MG63 (cell line): Measurements from ENCODE around the gene VTI1B. TPM values are rescaled to one million over a fixed set of nuclear protein-coding genes. Genes with fewer than 3 reads are reported as not detected.
A peak's percentile ranks its signal among the peaks of the same experiment; 100 is the strongest.
"Not testable (repeated sequence)": the region's sequence is repeated elsewhere in the genome, so short reads cannot be mapped to it uniquely, and the experiment has no call there.

ENCODE experiments used
- DNase-seq: peaks from one replicate; pipeline ENCODE4 v3.0.0-alpha.2; 2020
- H3K27me3 ChIP-seq: fragments of 250-450 bp; sonication (Bioruptor Pico); 2 replicates; pipeline ENCODE4 v1.5.1; 2020; ENCODE audit warnings: mild to moderate bottlenecking, moderate library complexity
- H3K36me3 ChIP-seq: fragments of 250-450 bp; sonication (Bioruptor Pico); 2 replicates; pipeline ENCODE4 v1.5.1; 2020; ENCODE audit warnings: mild to moderate bottlenecking, moderate library complexity
- H3K4me3 ChIP-seq: fragments of 250-450 bp; sonication (Bioruptor Pico); 2 replicates; pipeline ENCODE4 v1.5.1; 2020; ENCODE audit warnings: mild to moderate bottlenecking, moderate library complexity
- H3K9me3 ChIP-seq: fragments of 250-450 bp; sonication (Bioruptor Pico); 2 replicates; pipeline ENCODE4 v1.5.1; 2020; ENCODE audit warnings: mild to moderate bottlenecking, moderate library complexity
- total RNA-seq: library from RNA; depleted of rRNA; stranded (reverse); fragments of >200 nt; shearing (Covaris generic); gene quantifications from 2 replicates; pipeline ENCODE4 v1.2.3, GENCODE V29; 2014; ENCODE audit warnings: low replicate concordance

The VTI1B gene
- total RNA-seq, 1 experiment from 2014 or later, result 46.6 TPM

GRCh38 chr14:67646131-67646530 lies 28.3 kb downstream of the VTI1B start:
- Histone ChIP-seq H3K27me3 (no peaks in the 10 kb centered on the region), H3K36me3 (peaks cover 4% of the 10 kb centered on the region)
- no peak for DNase-seq

DNA sequence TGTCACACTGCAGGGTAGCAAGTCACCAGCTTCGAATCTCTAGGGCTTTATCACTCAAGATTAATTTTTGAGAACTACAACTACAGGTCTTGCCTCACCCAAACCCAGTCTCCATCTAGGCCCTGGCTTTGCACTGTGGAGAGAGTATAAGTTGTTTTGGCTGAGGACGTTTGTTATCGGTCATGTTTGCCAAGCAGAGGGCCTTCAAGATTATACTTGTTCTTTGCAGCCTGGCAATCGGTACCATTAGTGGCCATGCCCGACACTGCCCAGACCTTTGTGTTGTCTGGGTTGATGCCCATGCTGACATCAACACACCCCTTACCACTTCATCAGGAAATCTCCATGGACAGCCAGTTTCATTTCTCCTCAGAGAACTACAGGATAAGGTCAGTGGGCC lies 29.0 kb downstream of the VTI1B start:
- Histone ChIP-seq H3K27me3 (no peaks in the 10 kb centered on the region), H3K36me3 (no peaks in the 10 kb centered on the region; the same call in none of the 2 replicates), H3K9me3 (no peaks in the 10 kb centered on the region), H3K4me3 (no peak overlapping the region)
- no peak for DNase-seq

More at GRCh38 chr14:67646131-67646530, 28.3 kb downstream of the VTI1B start:
- no peak overlapping the region for H3K4me3 ChIP-seq
- no peaks in the 10 kb centered on the region for H3K9me3 ChIP-seq

DNA sequence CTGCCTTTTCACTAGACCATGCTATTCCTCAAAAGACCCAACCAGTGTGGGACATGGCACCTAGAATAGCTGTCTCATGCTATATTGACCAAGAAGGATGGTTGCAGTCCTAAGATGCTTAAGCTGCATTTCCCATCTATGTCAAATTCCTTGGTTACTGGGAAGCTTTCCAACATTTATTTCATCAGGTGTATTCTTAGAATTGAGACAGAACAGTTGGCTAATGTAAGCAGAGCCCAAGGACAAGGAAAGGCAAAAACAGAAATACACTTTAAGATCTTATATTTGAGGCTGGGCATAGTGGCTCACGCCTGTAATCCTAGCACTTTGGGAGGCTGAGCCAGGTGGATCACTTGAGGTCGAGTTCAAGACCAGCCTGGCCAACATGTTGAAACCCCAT lies 30.0 kb downstream of the VTI1B start:
- no peak overlapping the region for H3K4me3 ChIP-seq
- no peaks in the 10 kb centered on the region for H3K27me3 ChIP-seq
- no peaks in the 10 kb centered on the region; the same call in 1 of the 2 replicates for H3K36me3 ChIP-seq
- no peak for DNase-seq
- no peaks in the 10 kb centered on the region for H3K9me3 ChIP-seq

DNA sequence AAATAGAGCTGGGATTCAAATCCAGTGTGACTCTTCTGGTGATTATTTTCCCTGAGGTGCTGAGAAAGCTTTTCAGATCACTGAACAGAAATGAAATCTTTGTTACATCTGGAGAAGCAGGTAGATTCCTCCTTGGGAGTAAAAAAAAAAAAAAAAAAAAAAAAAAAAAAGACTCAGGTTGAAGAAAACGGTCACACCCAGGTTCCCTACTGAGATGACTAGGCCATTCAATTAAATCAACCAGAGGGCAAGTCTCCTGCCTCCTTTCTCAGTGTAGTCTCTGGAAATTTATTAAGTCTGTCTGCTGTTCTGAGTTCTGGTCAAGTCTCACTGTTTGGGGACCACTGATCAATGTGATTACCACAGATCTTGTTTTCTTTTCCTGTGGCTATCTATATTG lies 30.7 kb downstream of the VTI1B start:
- Histone ChIP-seq H3K27me3 (no peaks in the 10 kb centered on the region), H3K4me3 (no peak overlapping the region), H3K9me3 (no peaks in the 10 kb centered on the region), H3K36me3 (no peaks in the 10 kb centered on the region; the same call in 1 of the 2 replicates)
- no peak for DNase-seq

DNA sequence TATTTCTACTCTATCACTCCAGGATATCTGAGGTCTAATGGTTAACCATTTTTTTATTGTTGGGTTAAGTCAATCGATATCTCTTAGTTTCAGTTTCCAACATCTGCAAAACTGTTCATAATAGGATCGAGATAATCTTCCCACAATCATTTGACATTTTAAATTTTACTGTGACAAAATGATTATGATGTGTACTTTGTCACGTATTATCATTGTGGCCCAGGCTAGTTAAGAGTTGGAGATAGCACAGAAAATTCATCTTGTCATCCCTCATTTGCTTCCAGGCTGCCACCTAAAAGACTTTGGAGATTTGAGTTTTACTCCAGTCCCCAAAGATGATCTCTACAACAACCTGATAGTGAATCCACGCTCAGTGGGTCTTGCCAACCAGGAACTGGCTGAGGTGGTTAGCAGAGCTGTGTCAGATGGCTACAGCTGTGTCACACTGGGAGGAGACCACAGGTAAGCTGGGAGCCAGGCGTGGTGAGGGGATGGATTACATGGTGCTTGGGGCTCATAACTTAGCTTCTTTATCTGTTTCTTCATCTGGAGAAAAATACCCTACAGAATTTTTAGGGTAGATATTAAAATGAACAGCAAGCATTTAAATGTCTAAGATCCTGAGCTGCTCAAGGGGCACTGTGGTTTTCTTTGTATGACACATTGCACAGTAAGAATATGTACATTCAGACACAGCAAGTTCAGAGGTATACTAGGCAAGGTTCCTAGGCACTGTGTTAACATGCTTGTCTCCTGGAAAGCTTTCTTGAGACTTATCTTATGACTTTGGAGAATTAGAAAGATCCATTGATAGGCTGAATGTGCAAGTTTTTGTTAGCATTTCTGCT lies 32.3 kb downstream of the VTI1B start:
- H3K9me3 ChIP-seq, result no peaks in the 10 kb centered on the region
- DNase-seq, result no peak
- no peaks in the 10 kb centered on the region; the same call in 1 of the 2 replicates for H3K36me3 ChIP-seq
- H3K4me3 ChIP-seq, result no peak overlapping the region
- no peaks in the 10 kb centered on the region for H3K27me3 ChIP-seq

- DNase-seq, result no peak
- H3K27me3 ChIP-seq, result no peaks in the 10 kb centered on the region
- no peaks in the 10 kb centered on the region for H3K9me3 ChIP-seq
Observed at GRCh38 chr14:67641480-67641879, 33.0 kb downstream of the VTI1B start.

GRCh38 chr14:67638642-67639041 lies 35.8 kb downstream of the VTI1B start:
- no peaks in the 10 kb centered on the region for H3K27me3 ChIP-seq
- no peak overlapping the region for H3K4me3 ChIP-seq
- H3K36me3 ChIP-seq, result no peaks in the 10 kb centered on the region
- no peak for DNase-seq
- no peaks in the 10 kb centered on the region for H3K9me3 ChIP-seq

More at GRCh38 chr14:67641480-67641879, 33.0 kb downstream of the VTI1B start:
- H3K36me3 ChIP-seq, result no peaks in the 10 kb centered on the region
- H3K4me3 ChIP-seq, result no peak overlapping the region

GRCh38 chr14:67636361-67636919 lies 38.0 kb downstream of the VTI1B start:
- DNase-seq, result no peak
- H3K27me3 ChIP-seq, result no peaks in the 10 kb centered on the region
- no peaks in the 10 kb centered on the region for H3K36me3 ChIP-seq
- H3K4me3 ChIP-seq, result no peak overlapping the region
- no peaks in the 10 kb centered on the region for H3K9me3 ChIP-seq

- DNase-seq, result no peak
- Histone ChIP-seq H3K36me3 (no peaks in the 10 kb centered on the region), H3K9me3 (no peaks in the 10 kb centered on the region), H3K27me3 (no peaks in the 10 kb centered on the region), H3K4me3 (no peak overlapping the region)
Observed at GRCh38 chr14:67633451-67634147, 40.8 kb downstream of the VTI1B start.

- no peaks in the 10 kb centered on the region for H3K36me3 ChIP-seq
- H3K4me3 ChIP-seq, result no peak overlapping the region
- no peaks in the 10 kb centered on the region for H3K9me3 ChIP-seq
- DNase-seq, result no peak
- no peaks in the 10 kb centered on the region for H3K27me3 ChIP-seq
Observed at GRCh38 chr14:67630938-67631337, 43.5 kb downstream of the VTI1B start.

- H3K9me3 ChIP-seq, result no peaks in the 10 kb centered on the region
- DNase-seq, result no peak
- no peaks in the 10 kb centered on the region for H3K27me3 ChIP-seq
- no peak overlapping the region for H3K4me3 ChIP-seq
- no peaks in the 10 kb centered on the region for H3K36me3 ChIP-seq
Observed at GRCh38 chr14:67630186-67630585, 44.2 kb downstream of the VTI1B start.

GRCh38 chr14:67627519-67627918 lies 46.9 kb downstream of the VTI1B start:
- no peaks in the 10 kb centered on the region for H3K27me3 ChIP-seq
- no peak overlapping the region for H3K4me3 ChIP-seq
- H3K36me3 ChIP-seq, result no peaks in the 10 kb centered on the region
- DNase-seq, result no peak
- H3K9me3 ChIP-seq, result no peaks in the 10 kb centered on the region

DNA sequence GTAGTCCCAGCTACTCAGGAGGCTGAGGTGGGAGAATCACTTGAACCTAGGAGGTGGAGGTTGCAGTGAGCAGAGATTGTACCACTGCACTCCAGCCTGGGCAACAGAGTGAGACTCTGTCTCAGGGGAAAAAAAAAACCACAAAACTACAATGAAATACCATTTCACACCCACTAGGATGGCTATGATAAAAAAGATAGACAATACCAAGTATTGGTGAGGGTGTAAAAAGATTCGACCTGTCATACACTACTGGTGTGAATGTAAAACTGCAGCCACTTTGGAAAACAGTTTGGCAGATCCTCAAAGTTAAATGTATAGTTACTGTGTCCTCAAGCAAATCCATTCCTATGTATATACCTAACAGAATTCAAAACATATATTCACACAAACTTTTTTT lies 48.3 kb downstream of the VTI1B start:
- not testable (repeated sequence) for H3K9me3 ChIP-seq, H3K36me3 ChIP-seq, H3K27me3 ChIP-seq, DNase-seq, H3K4me3 ChIP-seq

GRCh38 chr14:67623114-67623513 lies 51.3 kb downstream of the VTI1B start:
- H3K36me3 ChIP-seq, result no peaks in the 10 kb centered on the region
- no peak overlapping the region for H3K4me3 ChIP-seq
- no peaks in the 10 kb centered on the region for H3K9me3 ChIP-seq
- DNase-seq, result no peak
- H3K27me3 ChIP-seq, result no peaks in the 10 kb centered on the region

GRCh38 chr14:67622675-67623074 lies 51.8 kb downstream of the VTI1B start:
- Histone ChIP-seq H3K27me3 (no peaks in the 10 kb centered on the region), H3K9me3 (no peaks in the 10 kb centered on the region), H3K4me3 (no peak overlapping the region), H3K36me3 (no peaks in the 10 kb centered on the region)
- DNase-seq, result peak; percentile 16

- DNase-seq, result no peak
- Histone ChIP-seq H3K9me3 (no peaks in the 10 kb centered on the region), H3K27me3 (no peaks in the 10 kb centered on the region), H3K36me3 (no peaks in the 10 kb centered on the region), H3K4me3 (peak overlapping the region; percentile 38)
Observed at GRCh38 chr14:67620217-67620785, 54.1 kb downstream of the VTI1B start.
